Uterus (tissue), 2 donors: ENCODE data around the gene ERC2.

Experiments
- CTCF ChIP-seq, 4 experiments: fragments of 200-600 bp in 2 of 4; fragments of 450-650 bp in 2 of 4; sonication (generic) in 2 of 4; IDR thresholded peaks; one replicate each; pipeline ENCODE4 v1.5.1; 2016 to 2019; ENCODE audit warnings: antibody characterized with exemption in 4 of 4, mild to moderate bottlenecking in 2 of 4, moderate library complexity in 1 of 4
- POLR2A ChIP-seq, 2 donors: fragments of 450-650 bp; IDR thresholded peaks; one replicate each; pipeline ENCODE4 v1.6.1; 2016; ENCODE audit warnings: antibody characterized with exemption in 2 of 2, mild to moderate bottlenecking in 1 of 2, moderate library complexity in 1 of 2

- TF ChIP-seq CTCF (IDR thresholded peaks at IDR 0.05): no peak
- no peak for TF ChIP-seq POLR2A (IDR thresholded peaks at IDR 0.05)
These were observed 743.4 kb downstream of the ERC2 start for GRCh38 chr3:55724821-55725220.
